ENCODE results near the gene JHY.
A peak's percentile ranks its signal among the peaks of the same experiment; 100 is the strongest.

Gene JHY

GRCh38 chr11:122874991-122875390 lies 7.6 kb upstream of the JHY start:
- DNase-seq: no peak

GRCh38 chr11:122877732-122878131 lies 4.8 kb upstream of the JHY start:
- no peak for DNase-seq

- DNase-seq: no peak
Measured at GRCh38 chr11:122879785-122880184, 2.8 kb upstream of the JHY start.

- no peak for DNase-seq
Measured at GRCh38 chr11:122882857-122883645, 492 bp downstream of the JHY start.

- DNase-seq: no peak
Measured at GRCh38 chr11:122883646-122883979, 1.1 kb downstream of the JHY start.

GRCh38 chr11:122888162-122888561 lies 5.6 kb downstream of the JHY start:
- DNase-seq: no peak

- DNase-seq: peak; percentile 12
Measured at GRCh38 chr11:122893131-122893530, 10.6 kb downstream of the JHY start.

GRCh38 chr11:122895563-122895962 lies 13.0 kb downstream of the JHY start:
- no peak for DNase-seq

- no peak for DNase-seq
Measured at GRCh38 chr11:122897606-122898210, 15.1 kb downstream of the JHY start.

- DNase-seq: no peak
Measured at GRCh38 chr11:122898799-122899198, 16.2 kb downstream of the JHY start.

- peak; percentile 5 for DNase-seq
Measured at GRCh38 chr11:122900587-122901202, 18.1 kb downstream of the JHY start.

GRCh38 chr11:122902951-122903350 lies 20.4 kb downstream of the JHY start:
- no peak for DNase-seq

- DNase-seq: no peak
Measured at GRCh38 chr11:122910775-122911174, 28.2 kb downstream of the JHY start.

- no peak for DNase-seq
Measured at GRCh38 chr11:122917311-122917710, 34.8 kb downstream of the JHY start.

- DNase-seq: no peak
Measured at GRCh38 chr11:122918734-122919133, 36.2 kb downstream of the JHY start.

GRCh38 chr11:122920579-122920978 lies 38.0 kb downstream of the JHY start:
- DNase-seq: no peak

- no peak for DNase-seq
Measured at GRCh38 chr11:122922893-122923292, 40.3 kb downstream of the JHY start.

GRCh38 chr11:122923302-122923701 lies 40.7 kb downstream of the JHY start:
- DNase-seq: no peak

GRCh38 chr11:122931510-122931909 lies 49.0 kb downstream of the JHY start:
- no peak for DNase-seq

- no peak for DNase-seq
Measured at GRCh38 chr11:122933416-122933815, 50.9 kb downstream of the JHY start.

- no peak for DNase-seq
Measured at GRCh38 chr11:122937983-122938382, 55.4 kb downstream of the JHY start.

- DNase-seq: no peak
Measured at GRCh38 chr11:122938557-122938956, 56.0 kb downstream of the JHY start.

GRCh38 chr11:122951211-122951610 lies 68.7 kb downstream of the JHY start:
- DNase-seq: no peak

- DNase-seq: no peak
Measured at GRCh38 chr11:122954455-122954854, 71.9 kb downstream of the JHY start.
